Activated naive CD4-positive, alpha-beta T cell treated with anti-CD3 and anti-CD28 coated beads, Interleukin-2, amount 10 ng/mL, durations not matched to agents 7 days and 5 days (primary cell): ENCODE results near the gene TMOD3.
"Not testable (repeated sequence)": the region's sequence is repeated elsewhere in the genome, so short reads cannot be mapped to it uniquely, and the experiment has no call there.

ENCODE experiments used
- CTCF ChIA-PET: fragments of 350-600 bp; sonication (Branson Sonifier 250); formaldehyde crosslinking; loops from one replicate; lab custom pipeline; 2021; ENCODE audit warnings: antibody characterized with exemption; lab: Charles Lee
- DNase-seq: peaks from one replicate; pipeline ENCODE4 v3.0.0-alpha.2; 2020
- H3K27ac Mint-ChIP-seq: one replicate; pipeline ENCODE4 v1.8.0; 2021; ENCODE audit warnings: mild to moderate bottlenecking, moderate library complexity, mixed read lengths
- H3K27me3 Mint-ChIP-seq: one replicate; pipeline ENCODE4 v1.8.0; 2021; ENCODE audit warnings: mild to moderate bottlenecking, mixed read lengths
- H3K36me3 Mint-ChIP-seq: one replicate; pipeline ENCODE4 v1.8.0; 2021; ENCODE audit warnings: mixed read lengths
- H3K4me1 Mint-ChIP-seq: one replicate; pipeline ENCODE4 v1.8.0; 2021; ENCODE audit warnings: mixed read lengths
- H3K4me3 Mint-ChIP-seq: one replicate; pipeline ENCODE4 v1.8.0; 2021; ENCODE audit warnings: mild to moderate bottlenecking, moderate library complexity, mixed read lengths
- H3K9me3 Mint-ChIP-seq: one replicate; pipeline ENCODE4 v1.8.0; 2021; ENCODE audit warnings: mixed read lengths

TMOD3 gene

GRCh38 chr15:51885758-51886157 lies 56.3 kb downstream of the TMOD3 start:
- H3K4me1 Mint-ChIP-seq, DNase-seq, CTCF ChIA-PET, H3K4me3 Mint-ChIP-seq, H3K9me3 Mint-ChIP-seq, H3K27me3 Mint-ChIP-seq, H3K27ac Mint-ChIP-seq: not testable (repeated sequence)
- peaks cover 37% of the 10 kb centered on the region for H3K36me3 Mint-ChIP-seq

- Mint-ChIP-seq H3K27ac (no peak overlapping the region), H3K27me3 (no peaks in the 10 kb centered on the region), H3K36me3 (peaks cover 46% of the 10 kb centered on the region), H3K4me3 (no peak overlapping the region), H3K4me1 (no peaks in the 10 kb centered on the region), H3K9me3 (no peaks in the 10 kb centered on the region)
- no peak for DNase-seq
- CTCF ChIA-PET, result interaction anchor here (0.7 to 3.3 kb wide), 11 partner anchors 8 to 846 kb away, joined by 3 to 21 read pairs (median 4); no protein-coding TSS in a partner anchor
Observed at GRCh38 chr15:51887887-51888592, 58.6 kb downstream of the TMOD3 start.

- Mint-ChIP-seq H3K27ac (no peak overlapping the region), H3K27me3 (no peaks in the 10 kb centered on the region), H3K36me3 (peaks cover 47% of the 10 kb centered on the region), H3K4me3 (no peak overlapping the region), H3K4me1 (no peaks in the 10 kb centered on the region), H3K9me3 (no peaks in the 10 kb centered on the region)
- CTCF ChIA-PET, result interaction anchor here (0.6 to 3.3 kb wide), 15 partner anchors 8 to 845 kb away, joined by 3 to 21 read pairs (median 3); no protein-coding TSS in a partner anchor
- no peak for DNase-seq
Observed at GRCh38 chr15:51888593-51889195, 59.2 kb downstream of the TMOD3 start.

DNA sequence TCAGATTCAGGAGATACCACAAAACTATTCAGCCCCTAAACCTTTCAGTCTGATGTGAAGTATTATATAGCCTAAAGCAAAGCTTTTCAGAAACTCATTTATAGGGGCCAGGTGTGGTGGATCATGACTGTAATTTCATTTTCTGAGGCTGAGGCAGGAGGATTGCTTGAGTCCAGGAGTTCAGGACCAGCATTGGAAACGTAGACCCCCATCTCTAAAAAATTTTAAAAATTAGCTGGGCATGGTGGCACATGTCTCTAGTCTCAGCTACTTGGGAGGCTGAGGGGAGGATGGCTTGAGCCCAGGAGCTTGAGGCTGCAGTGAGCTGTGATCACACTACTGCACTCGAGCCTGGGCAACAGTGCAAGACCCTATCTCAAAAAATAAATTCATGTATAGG lies 60.0 kb downstream of the TMOD3 start:
- Mint-ChIP-seq H3K4me1 (no peaks in the 10 kb centered on the region), H3K27ac (no peak overlapping the region), H3K36me3 (peaks cover 43% of the 10 kb centered on the region), H3K4me3 (no peak overlapping the region), H3K27me3 (no peaks in the 10 kb centered on the region), H3K9me3 (no peaks in the 10 kb centered on the region)
- no peak for DNase-seq
- CTCF ChIA-PET, result interaction anchor here (0.9 to 3.3 kb wide), 12 partner anchors 9 to 845 kb away, joined by 3 to 21 read pairs (median 4); no protein-coding TSS in a partner anchor

GRCh38 chr15:51904421-51904820 lies 75.0 kb downstream of the TMOD3 start:
- DNase-seq, result no peak
- Mint-ChIP-seq H3K9me3 (no peaks in the 10 kb centered on the region), H3K27me3 (no peaks in the 10 kb centered on the region), H3K4me3 (no peak overlapping the region), H3K36me3 (peaks cover 50% of the 10 kb centered on the region), H3K4me1 (no peaks in the 10 kb centered on the region), H3K27ac (no peak overlapping the region)
- CTCF ChIA-PET, result interaction anchor here (0.9 to 2.3 kb wide), 7 partner anchors 8 to 304 kb away, joined by 3 to 11 read pairs (median 4); no protein-coding TSS in a partner anchor

DNA sequence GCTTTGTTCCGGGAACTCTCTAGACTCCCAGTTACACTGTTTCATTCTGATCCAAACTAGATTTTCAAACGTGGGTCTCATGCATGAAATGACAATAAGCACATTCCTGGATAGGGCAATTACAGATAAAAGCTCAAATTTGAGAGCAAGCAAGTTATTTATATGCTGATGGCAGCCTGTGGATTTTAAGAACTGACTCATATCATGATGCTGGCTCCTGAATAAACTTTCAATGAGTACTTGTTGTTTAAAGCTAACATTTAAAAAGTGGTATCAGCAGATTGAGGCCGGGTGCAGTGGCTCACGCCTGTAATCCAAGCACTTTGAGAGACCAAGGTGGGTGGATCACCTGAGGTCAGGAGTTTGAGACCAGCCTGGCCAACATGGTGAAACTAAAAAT lies 75.5 kb downstream of the TMOD3 start:
- Mint-ChIP-seq H3K27me3 (no peaks in the 10 kb centered on the region), H3K36me3 (peaks cover 51% of the 10 kb centered on the region), H3K4me3 (no peak overlapping the region), H3K27ac (no peak overlapping the region), H3K9me3 (no peaks in the 10 kb centered on the region), H3K4me1 (no peaks in the 10 kb centered on the region)
- no peak for DNase-seq
- CTCF ChIA-PET, result interaction anchor here (0.9 to 2.3 kb wide), 9 partner anchors 9 to 303 kb away, joined by 3 to 11 read pairs (median 4); no protein-coding TSS in a partner anchor

DNA sequence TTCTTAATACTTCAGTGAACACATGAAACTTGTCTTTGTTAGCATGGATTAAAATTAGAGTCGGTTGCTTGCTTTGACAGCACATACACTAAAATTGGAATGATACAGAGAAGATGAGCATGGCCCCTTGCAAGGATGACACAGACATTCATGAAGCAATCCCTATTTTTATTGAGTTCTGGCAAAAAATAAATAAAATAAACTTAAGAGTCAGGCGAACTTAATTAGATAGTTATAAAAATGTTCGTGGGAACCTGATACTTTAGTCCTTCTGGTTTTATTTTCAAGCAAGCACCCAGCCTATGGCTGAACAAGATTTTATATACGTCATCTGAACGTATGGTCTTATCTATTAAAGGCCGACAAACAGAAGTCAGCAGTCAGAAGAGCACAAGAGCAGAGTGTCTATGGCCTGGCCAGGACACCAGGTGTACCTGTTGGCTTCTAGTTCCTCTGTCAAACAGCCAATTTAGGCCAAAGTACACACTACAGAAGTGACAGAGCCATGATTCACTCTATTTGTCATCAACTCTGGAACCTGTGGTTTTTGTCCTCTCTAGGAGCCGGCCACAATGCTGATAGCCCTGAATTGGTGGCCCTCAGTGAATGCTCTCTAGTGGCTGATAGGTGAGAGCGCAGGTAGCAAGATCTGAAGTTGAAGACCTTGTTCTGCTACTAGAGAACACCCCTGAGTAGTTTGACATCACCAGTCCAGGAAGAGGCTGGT lies 77.8 kb downstream of the TMOD3 start:
- Mint-ChIP-seq H3K36me3 (peaks cover 45% of the 10 kb centered on the region), H3K27ac (no peak overlapping the region), H3K4me1 (no peaks in the 10 kb centered on the region), H3K4me3 (no peak overlapping the region), H3K9me3 (no peaks in the 10 kb centered on the region), H3K27me3 (no peaks in the 10 kb centered on the region)
- CTCF ChIA-PET, result interaction anchor here (1.4 to 1.6 kb wide), 3 partner anchors 14 to 271 kb away, joined by 3 to 4 read pairs (median 3); no protein-coding TSS in a partner anchor
- no peak for DNase-seq

- CTCF ChIA-PET, result interaction anchor here (1.5 kb wide), 1 partner anchor 19 kb away, joined by 3 read pairs; no protein-coding TSS in a partner anchor
- no peak for DNase-seq
- Mint-ChIP-seq H3K36me3 (peaks cover 46% of the 10 kb centered on the region), H3K9me3 (no peaks in the 10 kb centered on the region), H3K4me3 (no peak overlapping the region), H3K27ac (no peak overlapping the region), H3K27me3 (no peaks in the 10 kb centered on the region), H3K4me1 (no peaks in the 10 kb centered on the region)
Observed at GRCh38 chr15:51908316-51908715, 78.9 kb downstream of the TMOD3 start.

- CTCF ChIA-PET, result interaction anchor here (0.6 to 1.0 kb wide), 2 partner anchors 21 to 300 kb away, joined by 3 to 4 read pairs; no protein-coding TSS in a partner anchor
- H3K36me3 Mint-ChIP-seq, result peaks cover 37% of the 10 kb centered on the region
- H3K9me3 Mint-ChIP-seq, result no peaks in the 10 kb centered on the region
- H3K4me3 Mint-ChIP-seq, result no peak overlapping the region
- H3K27ac Mint-ChIP-seq, result no peak overlapping the region
- no peaks in the 10 kb centered on the region for H3K27me3 Mint-ChIP-seq
- DNase-seq, result no peak
- no peaks in the 10 kb centered on the region for H3K4me1 Mint-ChIP-seq
Observed at GRCh38 chr15:51909584-51909983, 80.1 kb downstream of the TMOD3 start.

GRCh38 chr15:51912528-51912927 lies 83.1 kb downstream of the TMOD3 start:
- no peak for DNase-seq
- no peaks in the 10 kb centered on the region for H3K9me3 Mint-ChIP-seq
- no peaks in the 10 kb centered on the region for H3K27me3 Mint-ChIP-seq
- no peak overlapping the region for H3K4me3 Mint-ChIP-seq
- no peak overlapping the region for H3K27ac Mint-ChIP-seq
- CTCF ChIA-PET, result interaction anchor here (1.0 kb wide), 1 partner anchor 259 kb away, joined by 3 read pairs; no protein-coding TSS in a partner anchor
- H3K4me1 Mint-ChIP-seq, result no peaks in the 10 kb centered on the region
- peaks cover 33% of the 10 kb centered on the region for H3K36me3 Mint-ChIP-seq

DNA sequence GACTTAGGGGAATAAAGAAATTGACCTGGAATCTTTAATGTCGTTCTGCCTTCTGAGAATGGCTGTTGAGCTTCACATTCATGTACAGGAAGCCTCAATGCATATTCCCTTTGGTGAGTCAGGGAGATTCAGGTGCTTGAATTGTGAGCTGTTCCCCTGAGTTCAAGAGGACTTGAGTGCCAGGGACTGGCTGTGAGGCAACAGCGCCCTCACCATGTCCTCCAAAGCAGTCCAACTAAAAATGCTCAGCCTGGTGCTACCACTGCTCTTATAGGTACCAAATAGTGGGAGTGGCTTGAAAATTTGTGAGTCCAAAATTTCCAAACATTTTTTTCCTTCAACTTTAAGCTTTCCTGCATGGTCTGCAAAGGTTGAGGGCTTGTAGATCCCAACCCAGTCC lies 88.0 kb downstream of the TMOD3 start:
- no peaks in the 10 kb centered on the region for H3K9me3 Mint-ChIP-seq
- peak; percentile 33 for DNase-seq
- no peaks in the 10 kb centered on the region for H3K27me3 Mint-ChIP-seq
- no peak overlapping the region for H3K4me3 Mint-ChIP-seq
- CTCF ChIA-PET, result interaction anchor here (0.6 to 2.2 kb wide), 7 partner anchors 12 to 268 kb away, joined by 3 to 11 read pairs (median 3); no protein-coding TSS in a partner anchor
- H3K27ac Mint-ChIP-seq, result peak overlapping the region; percentile 28
- no peaks in the 10 kb centered on the region for H3K4me1 Mint-ChIP-seq
- H3K36me3 Mint-ChIP-seq, result peaks cover 32% of the 10 kb centered on the region

- no peak for DNase-seq
- no peak overlapping the region for H3K27ac Mint-ChIP-seq
- CTCF ChIA-PET, result no interaction called here
- peaks cover 25% of the 10 kb centered on the region for H3K36me3 Mint-ChIP-seq
- no peaks in the 10 kb centered on the region for H3K9me3 Mint-ChIP-seq
- H3K4me1 Mint-ChIP-seq, result no peaks in the 10 kb centered on the region
- no peak overlapping the region for H3K4me3 Mint-ChIP-seq
- H3K27me3 Mint-ChIP-seq, result no peaks in the 10 kb centered on the region
Observed at GRCh38 chr15:51924156-51925068, 95.0 kb downstream of the TMOD3 start.

GRCh38 chr15:51926809-51927208 lies 97.4 kb downstream of the TMOD3 start:
- CTCF ChIA-PET, result interaction anchor here (1.0 kb wide), 1 partner anchor 37 kb away, joined by 4 read pairs; no protein-coding TSS in a partner anchor
- H3K36me3 Mint-ChIP-seq, result peaks cover 25% of the 10 kb centered on the region
- no peak overlapping the region for H3K4me3 Mint-ChIP-seq
- no peaks in the 10 kb centered on the region for H3K27me3 Mint-ChIP-seq
- no peak for DNase-seq
- no peaks in the 10 kb centered on the region for H3K4me1 Mint-ChIP-seq
- no peaks in the 10 kb centered on the region for H3K9me3 Mint-ChIP-seq
- no peak overlapping the region for H3K27ac Mint-ChIP-seq
